GDM1 (cell line): ENCODE results near the gene S100A5.
A peak's percentile ranks its signal among the peaks of the same experiment; 100 is the strongest.

Experiments
- DNase-seq: peaks from one replicate; lab custom pipeline; 2025; lab: John Stamatoyannopoulos, UW

The S100A5 gene

DNA sequence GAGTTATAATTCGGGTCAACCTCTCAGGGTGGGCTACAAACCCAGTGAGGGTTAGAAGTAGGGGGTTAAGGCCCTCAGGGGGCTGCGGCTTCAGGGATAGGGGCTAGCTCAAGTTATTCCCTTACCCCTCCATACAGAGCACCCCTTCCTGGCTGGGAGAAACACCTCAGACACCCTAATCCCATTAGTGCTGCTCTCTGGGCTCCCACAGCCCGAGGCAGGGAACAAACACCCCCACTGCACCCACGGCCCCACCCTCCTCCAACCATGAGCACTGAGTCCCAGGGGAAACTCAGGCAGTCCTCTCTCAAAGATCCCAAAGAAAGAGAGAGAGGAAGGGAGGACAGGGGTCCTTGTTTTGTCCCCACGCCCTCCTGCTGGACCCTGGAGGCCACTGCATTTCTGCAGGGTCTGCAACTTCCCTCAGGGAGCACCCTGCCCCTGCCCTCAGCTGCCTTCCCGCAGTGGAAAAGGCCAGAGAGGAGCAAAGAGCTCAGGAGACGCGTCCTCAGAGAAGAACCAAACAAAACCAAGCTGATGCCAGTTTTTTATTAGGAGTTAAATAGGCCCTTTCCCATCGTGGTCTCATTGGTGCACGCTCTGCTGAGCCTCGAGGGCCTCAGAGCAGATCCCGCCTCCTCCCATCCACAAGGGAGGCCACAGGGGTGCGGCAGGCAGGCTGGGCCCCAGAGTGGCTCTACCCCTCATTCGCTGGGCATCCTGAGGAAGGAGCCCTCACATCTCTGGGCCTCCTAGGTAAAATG, 6.2 kb upstream of the S100A5 start:
- DNase-seq, result no peak

DNA sequence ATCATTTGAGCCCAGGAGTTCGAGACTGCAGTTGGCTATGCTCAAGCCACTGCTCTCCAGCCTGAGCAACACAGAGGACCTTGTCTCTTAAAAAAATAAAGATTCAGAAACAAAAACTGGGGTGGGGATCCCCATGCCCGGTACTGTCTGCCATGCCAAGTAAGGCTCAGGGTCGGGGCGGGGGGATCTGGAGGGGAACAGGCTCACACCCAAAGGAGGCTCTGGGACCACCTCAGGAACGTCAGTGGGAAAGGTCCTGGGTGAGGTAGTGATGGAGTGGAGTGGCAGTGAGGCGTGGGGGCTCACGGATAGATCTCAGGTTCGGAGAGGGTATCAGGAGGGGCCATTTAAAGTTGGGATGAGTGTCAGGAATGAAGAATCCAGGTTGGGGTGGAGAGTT, 5.6 kb upstream of the S100A5 start:
- DNase-seq, result no peak

- DNase-seq, result peak; percentile 90
These were observed 4.6 kb upstream of the S100A5 start, which contains the start of gene S100A4 for GRCh38 chr1:153545067-153546055. S100A4 (minus strand) TSS chr1:153545806; CDS start chr1:153544794, 1,012 bp downstream.

GRCh38 chr1:153544453-153545066, 3.8 kb upstream of the S100A5 start:
- no peak for DNase-seq

DNA sequence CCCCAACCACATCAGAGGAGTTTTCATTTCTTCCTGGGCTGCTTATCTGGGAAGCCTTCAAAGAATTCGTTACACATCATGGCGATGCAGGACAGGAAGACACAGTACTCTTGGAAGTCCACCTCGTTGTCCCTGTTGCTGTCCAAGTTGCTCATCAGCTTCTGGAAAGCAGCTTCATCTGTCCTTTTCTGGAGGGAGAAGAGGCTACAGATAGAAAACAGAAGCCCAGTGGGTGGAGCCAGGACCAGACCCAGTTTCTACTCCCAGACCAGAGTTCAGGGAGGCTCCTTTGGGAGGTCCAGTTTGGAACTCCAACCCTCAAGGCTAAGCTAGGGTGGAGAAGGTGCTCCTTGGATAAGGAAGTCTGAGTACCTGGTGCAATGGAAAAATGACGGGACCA, 3.0 kb upstream of the S100A5 start:
- no peak for DNase-seq

GRCh38 chr1:153542956-153543711, 2.4 kb upstream of the S100A5 start:
- DNase-seq, result no peak

DNA sequence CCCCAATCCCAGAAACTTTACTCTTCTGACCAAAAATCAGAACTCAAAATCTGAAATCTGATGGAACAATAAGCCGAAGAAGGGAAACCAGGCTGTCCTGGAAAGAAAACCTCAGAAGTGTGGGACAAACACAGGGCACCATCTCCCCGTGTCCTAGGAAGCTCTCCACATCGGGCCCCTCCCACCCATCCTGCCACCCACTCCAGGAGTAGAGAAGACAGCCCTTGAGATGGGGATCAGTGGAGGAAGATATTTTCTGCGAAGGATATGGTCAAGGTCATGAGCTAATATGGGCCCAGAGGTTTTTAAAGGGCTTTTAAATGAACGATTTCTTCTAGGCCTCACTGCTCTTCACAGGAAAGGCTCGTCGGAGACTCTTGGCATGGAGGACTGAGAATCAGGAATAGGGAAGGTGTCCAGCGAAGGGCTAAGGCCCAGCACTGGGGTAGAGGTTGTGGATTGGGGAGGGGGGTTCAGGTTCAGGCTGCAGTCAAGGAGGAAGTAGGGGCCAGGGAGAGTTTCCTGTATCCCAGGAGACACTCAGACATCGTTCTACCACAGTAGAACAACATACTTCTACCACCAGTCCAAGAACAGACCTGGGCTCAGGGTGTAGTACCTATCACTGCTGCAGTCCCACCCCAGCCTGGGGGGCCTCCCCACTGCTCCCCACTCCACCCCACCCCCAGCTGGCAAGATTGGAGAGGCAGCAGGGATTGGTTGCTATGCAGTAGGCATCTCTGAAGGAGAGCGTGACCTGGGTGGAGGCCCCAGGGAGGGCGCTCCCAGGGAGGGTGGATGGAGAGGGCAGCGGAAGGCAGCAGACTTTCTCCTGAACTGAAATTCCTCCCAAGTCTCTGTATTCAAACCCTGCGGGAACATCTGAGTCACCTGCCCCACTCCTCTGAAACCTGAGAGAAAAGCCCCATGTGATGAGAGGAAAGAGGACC, 1.2 kb upstream of the S100A5 start:
- DNase-seq, result no peak

- no peak for DNase-seq
These were observed 1.2 kb downstream of the S100A5 start for GRCh38 chr1:153539395-153540093.

- DNase-seq, result no peak
These were observed 2.4 kb downstream of the S100A5 start for GRCh38 chr1:153538315-153538821.

DNA sequence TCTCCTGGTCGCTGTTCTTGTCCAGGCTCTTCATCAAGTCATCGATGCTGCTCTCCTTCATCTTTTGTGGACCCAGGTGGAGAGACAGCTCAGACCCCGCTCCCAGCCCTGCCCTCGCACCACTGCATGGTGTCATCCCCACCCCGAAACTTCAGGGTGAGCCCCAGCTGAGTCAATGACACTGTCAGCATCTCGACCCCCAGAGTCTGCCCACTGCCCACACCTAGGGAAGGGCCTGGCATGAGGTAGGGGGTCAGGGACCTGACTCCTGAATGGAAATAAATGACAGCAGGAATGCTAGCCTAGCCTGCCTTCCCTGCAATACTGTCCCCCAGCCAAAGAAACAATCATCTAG, 3.4 kb downstream of the S100A5 start:
- no peak for DNase-seq

DNA sequence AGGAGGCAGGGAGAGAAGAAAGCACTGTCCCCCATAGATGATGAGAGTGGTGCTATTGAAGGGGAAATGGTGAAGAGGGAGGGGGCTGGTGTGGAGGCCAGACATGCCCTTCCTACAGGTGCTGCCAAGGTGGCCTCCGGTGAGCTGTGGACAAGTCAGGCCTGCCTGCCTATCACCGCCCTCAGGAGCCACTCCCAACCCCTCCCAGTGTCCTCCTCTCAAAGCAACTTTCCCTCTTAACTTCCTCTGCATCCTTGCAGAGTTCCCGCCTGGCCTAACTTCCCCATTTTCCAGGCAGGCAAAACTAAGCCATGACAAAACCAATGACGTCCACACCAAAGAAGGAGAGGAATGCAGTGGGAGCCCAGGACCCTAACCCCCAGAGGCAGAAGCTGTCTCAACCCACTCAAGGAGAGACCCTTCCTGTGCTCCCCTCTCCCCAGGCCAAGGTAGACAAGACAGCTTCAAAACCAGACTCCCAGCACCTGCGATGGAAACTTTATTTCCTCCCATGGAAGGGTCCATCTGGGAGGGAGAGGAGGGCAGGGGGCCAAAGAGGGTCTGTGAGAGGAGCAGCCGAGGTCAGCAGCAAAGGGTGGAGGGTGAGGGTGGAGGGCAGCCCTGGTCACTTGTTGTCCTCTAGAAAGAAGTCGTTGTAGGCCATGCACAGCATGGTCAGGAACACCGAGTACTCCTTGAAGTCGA, 3.9 kb downstream of the S100A5 start:
- no peak for DNase-seq

DNA sequence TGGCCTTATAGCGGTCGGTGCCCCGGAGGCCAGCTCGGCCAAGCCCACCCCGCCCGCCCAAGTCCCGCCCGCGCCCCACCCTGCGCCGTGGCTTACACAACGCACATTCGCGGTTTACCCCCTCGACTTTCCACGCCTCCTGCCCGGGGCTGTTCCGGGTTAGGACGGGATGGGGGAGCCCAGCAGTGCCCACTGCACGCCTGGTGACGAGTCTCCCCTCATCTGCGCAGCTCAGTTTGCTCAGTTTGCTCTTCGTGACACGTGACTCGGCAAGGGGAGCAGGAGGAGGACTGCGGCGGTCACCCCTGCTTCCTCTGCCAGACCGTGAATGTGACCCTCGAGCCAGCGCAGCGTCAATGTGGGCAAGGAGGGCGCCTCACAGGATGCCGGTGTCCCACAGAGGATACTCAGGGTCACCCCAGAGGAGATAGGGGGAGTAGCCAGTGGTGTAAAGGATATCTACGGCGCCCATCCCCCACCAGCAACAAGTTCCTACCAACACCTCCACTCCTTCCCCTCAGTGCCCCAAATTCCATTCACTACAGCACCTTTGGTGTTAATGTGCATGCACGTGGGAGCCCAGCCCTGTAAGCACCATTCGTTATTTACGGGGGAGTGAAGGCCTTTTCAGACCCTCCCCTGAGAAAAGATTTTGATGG, 4.6 kb downstream of the S100A5 start:
- no peak for DNase-seq

- no peak for DNase-seq
These were observed 5.3 kb downstream of the S100A5 start, which contains the start of gene S100A6 for GRCh38 chr1:153535242-153536011. S100A6 (minus strand) TSS chr1:153535991; CDS start chr1:153535339, 652 bp downstream.

DNA sequence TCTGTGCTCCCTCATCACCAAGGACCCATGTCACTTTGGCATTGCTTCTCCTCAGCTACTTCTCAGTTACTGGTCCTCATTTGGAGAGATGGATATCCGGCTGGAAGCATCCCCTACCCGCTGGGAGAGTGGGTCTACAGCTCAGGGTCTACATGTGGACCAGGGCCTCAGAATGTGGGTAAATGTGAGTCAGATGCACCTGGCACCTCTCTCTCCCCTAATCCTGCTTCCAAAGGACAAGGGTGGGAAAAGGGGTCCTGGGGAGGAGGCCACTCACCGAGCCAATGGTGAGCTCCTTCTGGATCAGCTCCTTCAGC, 5.9 kb downstream of the S100A5 start:
- no peak for DNase-seq

- DNase-seq, result no peak
These were observed 6.4 kb downstream of the S100A5 start for GRCh38 chr1:153534226-153534924.

- no peak for DNase-seq
These were observed 7.0 kb downstream of the S100A5 start for GRCh38 chr1:153533689-153534201.
